ENCODE data around the gene ELOVL6.

The ELOVL6 gene

DNA sequence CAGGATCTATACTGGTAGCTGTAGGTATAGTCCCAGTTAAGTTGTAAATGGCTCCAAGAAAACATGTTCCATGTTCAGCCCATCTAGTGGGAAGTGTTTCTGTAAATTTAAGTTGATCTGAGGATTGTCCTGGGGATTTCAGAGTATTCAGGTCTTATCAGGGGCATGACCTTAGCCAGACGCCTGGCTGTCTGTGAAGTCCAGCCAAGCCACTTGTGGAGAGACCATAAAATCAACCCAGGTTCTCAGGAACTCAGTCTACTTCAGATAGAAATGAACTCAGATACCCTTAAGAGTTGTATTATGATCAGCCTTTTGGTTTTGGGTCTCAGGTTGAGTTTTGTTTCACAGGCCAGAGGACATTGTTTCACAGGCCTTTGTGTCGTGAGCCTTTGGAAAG, 189.9 kb downstream of the ELOVL6 start:
- DNase-seq (ENCODE audit: low read depth): no peak
- H3K4me3 ChIP-seq (ENCODE audit: low read depth, low read length): no peak overlapping the region
- TF ChIP-seq, protein P1, sequence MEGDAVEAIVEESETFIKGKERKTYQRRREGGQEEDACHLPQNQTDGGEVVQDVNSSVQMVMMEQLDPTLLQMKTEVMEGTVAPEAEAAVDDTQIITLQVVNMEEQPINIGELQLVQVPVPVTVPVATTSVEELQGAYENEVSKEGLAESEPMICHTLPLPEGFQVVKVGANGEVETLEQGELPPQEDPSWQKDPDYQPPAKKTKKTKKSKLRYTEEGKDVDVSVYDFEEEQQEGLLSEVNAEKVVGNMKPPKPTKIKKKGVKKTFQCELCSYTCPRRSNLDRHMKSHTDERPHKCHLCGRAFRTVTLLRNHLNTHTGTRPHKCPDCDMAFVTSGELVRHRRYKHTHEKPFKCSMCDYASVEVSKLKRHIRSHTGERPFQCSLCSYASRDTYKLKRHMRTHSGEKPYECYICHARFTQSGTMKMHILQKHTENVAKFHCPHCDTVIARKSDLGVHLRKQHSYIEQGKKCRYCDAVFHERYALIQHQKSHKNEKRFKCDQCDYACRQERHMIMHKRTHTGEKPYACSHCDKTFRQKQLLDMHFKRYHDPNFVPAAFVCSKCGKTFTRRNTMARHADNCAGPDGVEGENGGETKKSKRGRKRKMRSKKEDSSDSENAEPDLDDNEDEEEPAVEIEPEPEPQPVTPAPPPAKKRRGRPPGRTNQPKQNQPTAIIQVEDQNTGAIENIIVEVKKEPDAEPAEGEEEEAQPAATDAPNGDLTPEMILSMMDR (conservative IDR thresholded peaks at IDR 0.05; ENCODE audit: low read depth, low read length): no peak

DNA sequence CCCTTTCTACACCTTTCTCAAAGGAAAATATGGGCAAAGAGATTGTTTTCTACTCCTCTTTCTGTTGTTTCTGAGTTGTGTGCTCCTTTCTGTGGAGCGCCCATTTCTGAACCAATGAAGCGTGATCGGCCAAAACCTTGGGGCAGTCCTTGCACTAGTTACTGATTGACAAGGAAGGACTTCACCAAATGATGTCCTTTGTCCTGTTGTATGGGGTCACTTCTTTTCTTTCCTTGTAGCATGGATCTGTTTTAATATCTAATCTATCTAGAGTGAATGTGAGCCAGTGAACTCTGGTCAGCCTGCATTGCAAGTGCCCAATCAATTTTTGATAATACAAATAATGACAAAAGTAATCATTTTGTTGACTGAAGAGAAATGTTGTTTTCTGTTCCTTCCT, 191.2 kb downstream of the ELOVL6 start:
- no peak overlapping the region for H3K4me3 ChIP-seq (ENCODE audit: low read depth, low read length)
- TF ChIP-seq, protein P1 (conservative IDR thresholded peaks at IDR 0.05; ENCODE audit: low read depth, low read length): no peak
- no peak for DNase-seq (ENCODE audit: low read depth)

DNA sequence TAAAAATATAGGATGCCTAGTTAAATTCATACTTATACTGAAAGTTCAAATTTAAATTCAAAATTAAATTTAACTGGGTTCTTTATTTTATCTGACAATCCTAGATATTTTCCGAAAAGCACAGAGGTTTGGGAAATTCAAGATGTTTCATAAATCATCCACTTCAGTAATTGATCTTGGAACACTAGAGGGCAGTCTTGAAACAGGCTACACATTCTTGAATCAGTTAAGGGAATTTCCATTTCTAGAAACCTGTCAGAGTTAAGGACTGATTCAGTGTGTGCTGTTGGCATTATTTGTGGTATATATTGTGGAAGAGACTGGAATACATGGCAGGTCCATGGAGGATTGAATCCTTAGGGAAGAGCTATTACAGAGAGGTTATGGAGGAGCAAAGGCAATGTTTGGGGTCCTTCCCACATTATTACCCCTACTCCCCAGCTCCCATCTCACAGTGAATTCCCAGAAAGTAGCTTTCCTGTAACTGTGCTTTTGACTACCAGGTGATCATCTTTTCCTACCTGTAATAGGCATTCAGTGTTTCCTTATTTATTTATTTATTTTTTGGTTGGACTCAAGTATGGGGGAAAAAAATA, 192.9 kb downstream of the ELOVL6 start:
- TF ChIP-seq, protein P1 (conservative IDR thresholded peaks at IDR 0.05; ENCODE audit: low read depth, low read length): peak; percentile 73
- peak; percentile 89 for DNase-seq (ENCODE audit: low read depth)
- no peak overlapping the region for H3K4me3 ChIP-seq (ENCODE audit: low read depth, low read length)

DNA sequence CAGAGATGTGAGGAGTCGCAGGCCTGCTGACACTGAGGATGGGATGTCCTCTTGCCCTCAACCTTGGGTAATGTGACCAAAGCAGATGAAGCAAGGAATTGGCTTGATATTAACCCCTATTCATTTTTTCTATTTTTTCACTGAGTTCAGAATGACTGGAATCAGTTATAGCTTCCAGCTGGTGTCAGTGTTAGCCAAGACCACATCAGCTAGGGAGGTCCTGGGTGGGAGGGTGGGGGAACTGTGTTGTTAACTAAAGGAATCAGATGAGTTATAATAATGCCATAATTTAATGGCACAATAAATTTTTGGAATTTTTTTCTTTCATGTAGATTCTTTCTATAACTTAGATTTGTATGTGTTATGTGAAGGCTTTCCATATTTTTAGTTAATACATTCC, 193.9 kb downstream of the ELOVL6 start:
- no peak for DNase-seq (ENCODE audit: low read depth)
- TF ChIP-seq, protein P1 (conservative IDR thresholded peaks at IDR 0.05; ENCODE audit: low read depth, low read length): no peak
- H3K4me3 ChIP-seq (ENCODE audit: low read depth, low read length): no peak overlapping the region

DNA sequence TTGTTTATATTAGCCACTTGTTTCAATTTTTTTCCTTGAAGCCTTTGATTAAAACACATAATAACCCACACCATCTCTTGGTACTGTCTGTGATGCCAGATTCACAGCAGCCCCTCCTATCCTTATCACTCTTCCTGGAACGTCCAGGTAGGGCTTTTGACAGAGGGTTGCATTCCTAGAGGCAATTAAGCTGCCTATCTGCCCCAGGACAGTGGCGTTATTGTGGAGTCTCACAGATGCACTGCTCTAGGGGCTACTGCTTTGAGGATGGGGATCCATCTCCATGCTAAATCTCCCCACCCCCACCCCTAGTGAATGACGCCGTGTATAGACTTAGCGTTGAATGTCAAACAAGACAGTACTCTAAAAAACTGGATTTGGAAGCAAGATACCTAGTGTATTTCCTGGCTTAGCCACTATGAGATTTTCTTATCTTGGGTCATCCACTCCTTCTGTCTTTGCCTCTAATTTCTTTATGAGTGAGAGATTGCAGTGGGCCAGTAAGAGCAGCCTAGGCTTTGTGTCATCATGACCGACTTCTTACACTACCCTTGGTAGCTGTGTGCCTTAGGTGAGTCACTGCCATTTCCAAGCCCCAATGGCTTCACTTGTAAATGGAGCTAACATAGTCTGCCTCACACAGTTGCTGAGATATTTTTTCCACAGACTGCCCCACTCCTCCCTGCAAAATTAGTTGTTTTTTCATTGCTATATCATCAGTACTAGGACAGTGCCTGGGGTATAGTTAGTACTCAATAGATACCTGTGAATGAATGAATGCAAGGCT, 194.8 kb downstream of the ELOVL6 start:
- TF ChIP-seq, protein P1 (conservative IDR thresholded peaks at IDR 0.05; ENCODE audit: low read depth, low read length): no peak
- H3K4me3 ChIP-seq (ENCODE audit: low read depth, low read length): no peak overlapping the region
- no peak for DNase-seq (ENCODE audit: low read depth)

DNA sequence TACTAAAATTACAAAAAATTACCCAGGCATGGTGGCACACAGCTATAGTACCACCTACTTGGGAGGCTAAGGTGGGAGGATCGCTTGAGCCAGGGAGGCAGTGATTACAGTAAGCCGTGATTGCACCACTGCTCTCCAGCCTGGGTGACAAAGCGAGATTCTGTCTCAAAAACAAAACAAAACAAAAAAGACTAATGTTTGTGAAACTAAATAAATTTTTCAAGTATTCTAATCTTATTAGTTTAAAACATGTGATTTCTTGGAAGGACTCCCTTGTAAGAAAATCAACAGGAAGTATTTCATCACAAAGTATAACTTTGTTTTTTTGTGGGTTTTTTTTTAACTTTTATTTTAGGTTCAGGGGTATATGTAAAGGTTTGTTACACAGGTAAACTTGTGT, 196.1 kb downstream of the ELOVL6 start:
- peak; percentile 10 for DNase-seq (ENCODE audit: low read depth)
- H3K4me3 ChIP-seq (ENCODE audit: low read depth, low read length): no peak overlapping the region
- TF ChIP-seq, protein P1 (conservative IDR thresholded peaks at IDR 0.05; ENCODE audit: low read depth, low read length): no peak

DNA sequence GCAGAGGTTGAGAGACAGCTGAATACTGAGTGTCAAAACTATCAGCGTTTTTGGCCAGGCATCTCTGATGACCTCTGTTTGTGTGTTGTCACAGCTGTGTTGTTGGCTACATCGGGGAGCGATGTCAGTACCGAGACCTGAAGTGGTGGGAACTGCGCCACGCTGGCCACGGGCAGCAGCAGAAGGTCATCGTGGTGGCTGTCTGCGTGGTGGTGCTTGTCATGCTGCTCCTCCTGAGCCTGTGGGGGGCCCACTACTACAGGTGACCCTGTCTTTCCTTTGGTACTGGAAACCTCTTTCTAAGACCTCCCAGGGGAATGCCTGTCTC, 198.9 kb downstream of the ELOVL6 start:
- DNase-seq (ENCODE audit: low read depth): no peak
- no peak overlapping the region for H3K4me3 ChIP-seq (ENCODE audit: low read depth, low read length)
- TF ChIP-seq, protein P1 (conservative IDR thresholded peaks at IDR 0.05; ENCODE audit: low read depth, low read length): no peak

Data from choroid plexus epithelial cell (primary cell).